Keratinocyte (primary cell): ENCODE results near the gene RANBP10. TPM values are rescaled to one million over a fixed set of nuclear protein-coding genes. Genes with fewer than 3 reads are reported as not detected.

Experiments
- DNase-seq: peaks from one replicate; pipeline ENCODE4 v3.0.0-alpha.2; 2011; ENCODE audit warnings: low read depth, missing footprints, low spot score
- FAIRE-seq: peaks from 2 replicates; lab custom pipeline; 2011; peaks lifted over from hg19 to GRCh38; lab: Jason Lieb, UNC
- H2AFZ ChIP-seq: 2 replicates; pipeline ENCODE4 v1.6.0; 2012; ENCODE audit warnings: low read length, control low read depth, inconsistent platforms; ENCODE audit not compliant: control insufficient read depth
- H3K27ac ChIP-seq: 2 replicates; pipeline ENCODE4 v1.5.1; 2011; ENCODE audit warnings: low read length; ENCODE audit not compliant: control insufficient read depth, insufficient read depth
- H3K27me3 ChIP-seq: 3 replicates; pipeline ENCODE4 v1.6.0; 2011; ENCODE audit warnings: low read length; ENCODE audit not compliant: control insufficient read depth, insufficient read depth; ENCODE audit errors: extremely low read depth
- H3K36me3 ChIP-seq, 2 experiments: 2 replicates in 1 of 2; 3 replicates in 1 of 2; pipeline ENCODE4 v1.5.1; 2011; ENCODE audit warnings: low read length in 2 of 2, mild to moderate bottlenecking in 1 of 2; ENCODE audit not compliant: control insufficient read depth in 2 of 2, insufficient read depth in 2 of 2; ENCODE audit errors: extremely low read depth in 1 of 2
- H3K4me1 ChIP-seq: 3 replicates; pipeline ENCODE4 v1.5.1; 2011; ENCODE audit warnings: low read length; ENCODE audit not compliant: control insufficient read depth, insufficient read depth; ENCODE audit errors: extremely low read depth
- H3K4me2 ChIP-seq: 3 replicates; pipeline ENCODE4 v1.6.0; 2011; ENCODE audit warnings: low read depth, low read length; ENCODE audit not compliant: control insufficient read depth, insufficient read depth; ENCODE audit errors: extremely low read depth
- H3K4me3 ChIP-seq, 3 experiments: fragments of 200-600 bp in 1 of 3; sonication (generic) in 1 of 3; 2 replicates in 2 of 3; 3 replicates in 1 of 3; pipeline ENCODE4 v1.5.1; 2011 to 2016; ENCODE audit warnings: low read length in 3 of 3, mild to moderate bottlenecking in 3 of 3, control low read depth in 2 of 3, inconsistent platforms in 1 of 3, low read depth in 1 of 3, mixed read lengths in 1 of 3, mixed run types in 1 of 3, moderate library complexity in 1 of 3; ENCODE audit not compliant: control insufficient read depth in 2 of 3, insufficient read depth in 2 of 3; ENCODE audit errors: extremely low read depth in 1 of 3
- H3K79me2 ChIP-seq: 2 replicates; pipeline ENCODE4 v1.6.0; 2012; ENCODE audit warnings: low read length; ENCODE audit not compliant: control insufficient read depth, insufficient read depth
- H3K9ac ChIP-seq: 3 replicates; pipeline ENCODE4 v1.6.0; 2011; ENCODE audit warnings: low read length; ENCODE audit not compliant: control insufficient read depth, insufficient read depth; ENCODE audit errors: extremely low read depth
- H3K9me1 ChIP-seq: 3 replicates; pipeline ENCODE4 v1.6.0; 2011; ENCODE audit warnings: low read length; ENCODE audit not compliant: control insufficient read depth, insufficient read depth; ENCODE audit errors: extremely low read depth
- H3K9me3 ChIP-seq: 2 replicates; pipeline ENCODE4 v1.5.1; 2012; ENCODE audit warnings: low read depth, low read length; ENCODE audit not compliant: control insufficient read depth
- H4K20me1 ChIP-seq: 3 replicates; pipeline ENCODE4 v1.6.0; 2011; ENCODE audit warnings: low read length; ENCODE audit not compliant: control insufficient read depth, insufficient read depth; ENCODE audit errors: extremely low read depth
- CTCF ChIP-seq, 3 experiments: IDR thresholded peaks in 1 of 3; conservative IDR thresholded peaks in 1 of 3; optimal IDR thresholded peaks in 1 of 3; 2 replicates in 2 of 3; 3 replicates in 1 of 3; pipeline versions ENCODE3 to v1.5.1; 2011; ENCODE audit warnings: low read length in 3 of 3, mild to moderate bottlenecking in 3 of 3, moderate library complexity in 2 of 3, control low read depth in 1 of 3, inconsistent platforms in 1 of 3; ENCODE audit not compliant: insufficient read depth in 2 of 3; ENCODE audit errors: extremely low read depth in 1 of 3
- EZH2 ChIP-seq: IDR thresholded peaks from one replicate; pipeline ENCODE4 v1.6.1; 2012; ENCODE audit warnings: inconsistent platforms, mild to moderate bottlenecking, low read length, moderate library complexity
- dilution Hi-C: fragments of 300-500 bp; cut with MboI; formaldehyde crosslinking; loops from one replicate; pipeline ENCODE4 v1.7.0; 2020; ENCODE audit warnings: low sequenced_read_pairs; ENCODE audit not compliant: extremely low pct_ligation_motif_present
- polyA plus RNA-seq, 5 experiments: library from polyadenylated mRNA; depleted of rRNA in 3 of 5; stranded (reverse) in 3 of 5; stranded (forward) in 1 of 5; unstranded in 1 of 5; fragments of >200 nt; gene quantifications; 1 replicate in 1 of 5; 2 replicates in 3 of 5; 3 replicates in 1 of 5; pipeline versions ENCODE4 v1.2.1 to v1.2.3, GENCODE V29; 2011 to 2012; ENCODE audit warnings: missing spikeins in 2 of 5, low read depth in 1 of 5, low replicate concordance in 1 of 5

Gene RANBP10
- polyA plus RNA-seq, 1 donor (not counting 4 experiments of a cell fraction or from before 2014, with no cell fraction given): 9.5 TPM

- Histone ChIP-seq H3K79me2 (peaks cover 64% of the 10 kb centered on the region), H3K9me3 (no peaks in the 10 kb centered on the region), H3K9me1 (peaks cover 5% of the 10 kb centered on the region), H3K4me3 (no peak overlapping the region), H2AFZ (no peak overlapping the region), H3K27me3 (no peaks in the 10 kb centered on the region), H4K20me1 (peaks cover 3% of the 10 kb centered on the region), H3K9ac (no peak overlapping the region), H3K27ac (no peak overlapping the region), H3K4me2 (no peak overlapping the region), H3K36me3 (peaks cover 0 to 4% of the 10 kb centered on the region in 2 experiments), H3K4me1 (peaks cover 9% of the 10 kb centered on the region)
- TF ChIP-seq CTCF (optimal IDR thresholded peaks at IDR 0.05 in 1 of 3, IDR thresholded peaks at IDR 0.05 in 1 of 3, conservative IDR thresholded peaks at IDR 0.05 in 1 of 3; ENCODE audit: extremely low read depth in 1 of 3, insufficient read depth in 2 of 3, low read length in 3 of 3): no peak
- no peak for TF ChIP-seq EZH2
- dilution Hi-C loops: no loop called here
- FAIRE-seq (no peak), DNase-seq (no peak)
Measured at GRCh38 chr16:67707790-67708189, 98.6 kb downstream of the RANBP10 start.

GRCh38 chr16:67707210-67707609, 99.2 kb downstream of the RANBP10 start:
- FAIRE-seq: no peak
- peaks cover 0 to 4% of the 10 kb centered on the region in 2 experiments for H3K36me3 ChIP-seq
- peaks cover 67% of the 10 kb centered on the region for H3K79me2 ChIP-seq

More at GRCh38 chr16:67707210-67707609, 99.2 kb downstream of the RANBP10 start:
- H3K9ac ChIP-seq: no peak overlapping the region
- no peak for TF ChIP-seq EZH2
- TF ChIP-seq CTCF (optimal IDR thresholded peaks at IDR 0.05 in 1 of 3, IDR thresholded peaks at IDR 0.05 in 1 of 3, conservative IDR thresholded peaks at IDR 0.05 in 1 of 3; ENCODE audit: extremely low read depth in 1 of 3, insufficient read depth in 2 of 3, low read length in 3 of 3): no peak
- H3K4me3 ChIP-seq: no peak overlapping the region
- dilution Hi-C loops: no loop called here
- H4K20me1 ChIP-seq: peaks cover 3% of the 10 kb centered on the region
- no peaks in the 10 kb centered on the region for H3K27me3 ChIP-seq
- no peak overlapping the region for H3K27ac ChIP-seq
- H2AFZ ChIP-seq: no peak overlapping the region
- peaks cover 9% of the 10 kb centered on the region for H3K4me1 ChIP-seq
- H3K9me3 ChIP-seq: no peaks in the 10 kb centered on the region
- peaks cover 5% of the 10 kb centered on the region for H3K9me1 ChIP-seq
- no peak for DNase-seq
- no peak overlapping the region for H3K4me2 ChIP-seq
